Mesenteric fat pad (tissue), 1 donor: ENCODE measurements around the gene C19orf38. TPM values are rescaled to one million over a fixed set of nuclear protein-coding genes. Genes with fewer than 3 reads are reported as not detected.
"Not testable (repeated sequence)": the region's sequence is repeated elsewhere in the genome, so short reads cannot be mapped to it uniquely, and the experiment has no call there.

Experiments
- DNase-seq: peaks from one replicate; pipeline ENCODE4 v3.0.0-alpha.2; 2020; ENCODE audit warnings: low spot score
- total RNA-seq: library from RNA; stranded (reverse); fragmentation: NEBNext Ultra II Directional; extraction: Animal tissue kit (Norgen Biotek cat#: 25700); gene quantifications from one replicate; pipeline ENCODE4 v1.2.1, GENCODE V29; 2021
- donor health status: DM: yes; HTN: yes; CAD: no.

The C19orf38 gene
- total RNA-seq, 1 donor from 2014 or later, result 4.4 TPM

DNA sequence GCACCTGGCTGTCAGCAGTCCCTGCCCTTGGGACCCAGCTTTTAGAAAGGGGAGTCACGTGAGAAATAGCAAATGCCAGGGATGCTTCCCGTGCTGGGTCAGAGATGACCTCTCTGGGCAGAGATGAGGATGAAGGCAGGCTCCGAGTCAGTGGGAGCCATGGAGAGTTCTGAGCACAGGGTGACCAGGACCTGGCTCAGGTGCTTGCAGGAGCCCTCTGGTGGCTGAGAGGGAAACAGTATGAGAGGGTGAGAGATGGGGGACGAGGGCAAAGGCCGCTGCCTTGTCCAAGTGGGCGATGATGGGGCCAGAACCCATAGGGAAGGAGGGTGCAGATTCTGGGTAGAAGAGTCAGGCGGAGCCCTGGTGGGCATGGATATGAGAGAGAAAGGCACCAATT, 28.0 kb upstream of the C19orf38 start:
- no peak for DNase-seq

DNA sequence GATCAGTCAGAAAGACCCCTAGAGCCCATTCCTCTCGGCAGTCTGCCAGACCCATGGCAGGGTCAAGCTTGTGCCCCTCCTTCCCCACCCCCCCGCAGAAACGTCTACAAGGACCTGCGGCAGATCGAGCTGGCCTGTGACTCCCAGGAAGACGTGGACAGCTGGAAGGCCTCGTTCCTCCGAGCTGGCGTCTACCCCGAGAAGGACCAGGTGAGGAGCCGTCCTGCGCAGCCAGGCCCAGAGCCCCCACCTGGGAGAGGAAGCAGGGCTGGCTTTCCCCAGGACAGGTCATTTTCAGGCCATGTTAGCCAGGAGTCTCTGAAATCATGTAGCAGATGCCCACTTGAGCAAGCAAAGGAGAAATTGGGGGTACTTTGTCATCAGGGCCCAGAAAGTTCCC, 24.5 kb upstream of the C19orf38 start:
- no peak for DNase-seq

GRCh38 chr19:10826231-10826630, 22.0 kb upstream of the C19orf38 start:
- no peak for DNase-seq

DNA sequence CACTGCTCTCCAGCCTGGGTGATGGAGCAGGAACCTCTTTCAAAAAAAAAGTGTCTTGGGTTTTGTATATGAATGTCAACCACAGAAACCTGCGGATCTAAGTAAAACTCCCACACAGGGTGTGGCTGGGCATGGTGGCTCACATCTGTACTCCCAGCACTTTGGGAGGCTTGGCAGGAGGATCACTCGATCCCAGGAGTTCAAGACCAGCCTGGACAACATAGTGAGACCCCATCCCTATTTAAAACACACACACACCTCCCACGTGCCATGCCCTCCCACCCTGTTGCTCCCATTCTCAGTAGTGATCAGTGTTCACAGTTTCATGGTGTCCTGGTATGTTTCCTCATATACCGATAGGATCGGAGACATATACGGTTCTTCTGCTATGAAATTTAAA, 21.4 kb upstream of the C19orf38 start:
- DNase-seq, result no peak

DNA sequence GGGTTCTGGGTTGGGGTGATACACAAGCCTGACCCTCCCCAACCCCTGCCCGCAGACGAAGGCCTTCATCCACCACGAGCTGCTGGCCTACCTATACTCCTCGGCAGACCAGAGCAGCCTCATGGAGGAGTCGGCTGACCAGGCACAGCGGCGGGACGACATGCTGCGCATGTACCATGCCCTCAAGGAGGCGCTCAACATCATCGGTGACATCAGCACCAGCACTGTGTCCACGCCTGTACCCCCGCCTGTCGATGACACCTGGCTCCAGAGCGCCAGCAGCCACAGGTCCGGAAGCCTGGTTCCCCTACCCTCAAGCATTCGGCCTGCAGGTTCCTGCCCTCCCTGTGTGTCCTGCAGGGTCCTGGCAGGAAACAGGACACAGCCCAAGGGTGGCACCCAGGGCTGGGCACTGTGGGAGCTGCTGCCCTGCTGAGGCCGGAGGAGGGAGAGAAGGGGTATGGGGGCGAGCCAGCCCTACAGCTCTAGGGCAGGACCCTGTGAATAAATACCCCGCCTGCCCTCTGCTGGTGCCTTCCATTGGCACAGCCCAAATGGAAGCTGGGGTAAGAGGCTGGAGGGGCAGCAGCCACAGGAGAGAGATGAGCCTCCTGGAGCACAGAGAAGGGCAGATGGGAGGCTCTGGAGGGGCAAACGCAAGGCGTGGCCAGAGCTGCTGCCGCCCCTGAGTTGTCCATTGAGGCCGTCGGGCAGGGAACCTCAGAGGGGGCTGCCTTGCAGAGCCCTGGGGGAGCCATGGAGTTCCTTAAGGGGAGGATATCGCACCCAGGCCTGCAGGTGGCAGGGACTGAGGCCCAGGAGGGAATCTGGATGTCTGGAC, 19.0 kb upstream of the C19orf38 start:
- DNase-seq, result no peak

- no peak for DNase-seq
These were observed 18.2 kb upstream of the C19orf38 start for GRCh38 chr19:10829967-10830366.

GRCh38 chr19:10830370-10830769, 17.8 kb upstream of the C19orf38 start:
- DNase-seq, result no peak

DNA sequence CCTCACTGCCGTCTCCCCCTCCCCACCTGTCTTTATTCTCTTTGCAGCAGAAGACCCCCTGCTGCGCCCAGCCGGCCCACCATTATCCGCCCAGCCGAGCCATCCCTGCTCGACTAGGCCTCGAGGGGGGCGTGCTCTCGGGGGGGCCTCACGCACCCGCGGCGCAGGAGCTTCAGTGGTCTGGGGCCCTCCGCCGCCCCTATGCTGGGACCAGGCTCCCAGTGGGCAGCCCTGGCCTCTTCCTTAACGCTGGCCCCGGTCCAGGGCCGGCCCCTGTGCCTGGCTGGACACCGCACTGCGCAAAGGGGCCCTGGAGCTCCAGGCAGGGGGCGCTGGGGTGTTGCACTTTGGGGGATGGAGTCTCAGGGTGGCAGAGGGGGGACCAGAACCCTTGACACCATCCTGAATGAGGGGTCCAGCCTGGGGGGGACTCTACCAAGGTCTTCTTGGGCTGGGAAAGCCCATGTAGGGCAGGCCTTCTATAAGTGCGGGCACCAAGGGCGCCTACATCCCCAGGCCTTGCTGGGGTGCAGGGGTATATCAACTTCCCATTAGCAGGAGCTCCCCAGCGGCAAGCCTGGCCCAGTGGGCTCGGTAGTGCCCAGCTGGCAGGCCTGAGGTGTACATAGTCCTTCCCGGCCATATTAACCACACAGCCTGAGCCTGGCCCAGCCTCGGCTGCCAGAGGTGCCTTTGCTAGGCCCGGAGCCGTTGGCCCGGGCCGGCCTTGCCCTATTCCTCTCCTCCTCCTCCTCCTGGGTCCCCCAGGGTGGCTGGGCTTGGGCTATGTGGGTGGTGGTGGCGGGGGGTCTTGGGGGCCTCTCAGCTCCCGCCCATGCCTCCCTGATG, 17.1 kb upstream of the C19orf38 start:
- DNase-seq, result no peak

- DNase-seq, result no peak
These were observed 16.0 kb upstream of the C19orf38 start for GRCh38 chr19:10831987-10832938.

DNA sequence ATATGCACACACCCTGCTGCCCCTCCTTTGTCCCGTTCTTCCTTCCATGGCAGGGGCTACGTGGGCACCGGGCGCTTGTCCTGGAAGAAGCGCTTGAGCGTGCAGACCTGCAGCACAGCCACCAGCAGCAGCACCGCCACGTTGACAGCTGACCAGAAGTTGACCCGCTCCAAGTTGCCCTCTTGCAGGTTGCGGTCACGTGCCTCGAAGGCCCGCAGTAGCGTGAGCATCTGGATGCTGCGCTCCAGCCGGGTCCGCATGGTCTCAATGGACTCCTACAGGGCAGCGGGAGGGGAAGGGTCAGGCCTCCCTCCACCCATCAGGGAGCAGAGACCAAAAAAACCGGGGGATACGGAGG, 15.3 kb upstream of the C19orf38 start:
- DNase-seq, result no peak

DNA sequence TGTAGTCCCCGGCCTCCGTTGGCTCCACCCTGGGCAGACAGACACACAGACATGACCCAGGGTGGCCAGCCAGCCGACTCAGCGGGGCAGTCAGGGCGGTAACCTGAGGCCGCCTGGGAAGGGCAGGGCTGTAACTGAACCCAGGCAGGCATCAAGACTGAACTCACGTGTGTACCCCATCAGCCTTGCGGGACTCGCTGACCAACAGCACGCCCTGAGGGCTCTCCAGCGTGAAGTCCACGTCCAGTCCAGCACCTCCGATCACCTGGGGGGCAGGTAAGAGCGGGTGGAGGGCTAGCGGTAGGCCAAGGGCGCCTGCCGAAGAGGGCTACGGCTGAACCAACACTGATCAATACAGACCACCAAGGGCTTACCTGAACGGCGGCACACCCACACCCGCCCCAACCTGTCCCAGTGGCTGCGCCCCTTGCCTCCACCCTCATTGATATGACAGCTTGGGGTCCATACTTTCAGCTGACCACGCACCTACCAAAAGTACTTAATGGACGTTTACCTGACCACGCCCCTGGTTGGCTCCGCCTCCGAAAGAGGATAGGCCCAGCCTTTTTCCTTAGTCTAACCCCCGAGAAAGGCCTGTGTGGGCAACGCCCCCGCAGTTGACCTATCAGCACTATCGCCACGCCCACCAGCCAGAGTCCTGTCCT, 13.0 kb upstream of the C19orf38 start:
- no peak for DNase-seq

- peak; percentile 99 for DNase-seq
These were observed 12.3 kb upstream of the C19orf38 start, which contains the start of gene TMED1 for GRCh38 chr19:10835754-10836478. TSS of gene TMED1 (minus strand) at chr19:10836212. CDS start at chr19:10836191, 21 bp downstream.

GRCh38 chr19:10836479-10837330, 11.5 kb upstream of the C19orf38 start:
- no peak for DNase-seq

GRCh38 chr19:10837649-10838048, 10.6 kb upstream of the C19orf38 start:
- DNase-seq, result not testable (repeated sequence)

DNA sequence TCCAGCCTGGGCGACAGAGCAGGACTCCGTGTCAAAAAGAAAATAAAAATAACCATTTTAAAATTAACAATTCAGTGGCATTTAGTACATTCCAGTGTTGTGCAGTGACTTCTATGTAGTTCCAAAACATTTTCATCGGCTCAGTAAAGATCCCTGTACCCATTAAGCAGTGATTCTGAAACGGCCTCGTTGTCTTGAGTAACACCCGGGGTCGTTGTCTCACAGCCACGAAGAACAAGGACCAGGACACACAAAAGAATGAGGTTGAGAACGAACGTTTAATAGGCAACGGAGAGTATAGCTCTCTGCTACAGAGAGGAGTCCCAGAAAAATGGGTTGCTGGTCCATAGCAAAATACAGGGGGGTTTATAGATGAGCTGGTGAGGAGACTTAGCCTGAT, 9.8 kb upstream of the C19orf38 start:
- DNase-seq, result no peak

- no peak for DNase-seq
These were observed 8.8 kb upstream of the C19orf38 start for GRCh38 chr19:10839114-10840050.

- DNase-seq, result no peak
These were observed 5.4 kb upstream of the C19orf38 start for GRCh38 chr19:10842788-10843187.
